PC-9 (cell line): ENCODE data around the gene FHDC1.

Experiments used
- EZH2 ChIP-seq: fragments of 200-600 bp; sonication (generic); IDR thresholded peaks from 2 replicates; pipeline ENCODE4 v1.8.0; 2017; ENCODE audit warnings: antibody characterized with exemption, low read depth
- TF ChIP-seq, protein P1 (sequence below): fragments of 200-600 bp; sonication (generic); conservative IDR thresholded peaks from 2 replicates; pipeline ENCODE4 v1.6.1; 2017; ENCODE audit warnings: mixed run types, antibody characterized with exemption, mild to moderate bottlenecking, moderate library complexity

DNA sequence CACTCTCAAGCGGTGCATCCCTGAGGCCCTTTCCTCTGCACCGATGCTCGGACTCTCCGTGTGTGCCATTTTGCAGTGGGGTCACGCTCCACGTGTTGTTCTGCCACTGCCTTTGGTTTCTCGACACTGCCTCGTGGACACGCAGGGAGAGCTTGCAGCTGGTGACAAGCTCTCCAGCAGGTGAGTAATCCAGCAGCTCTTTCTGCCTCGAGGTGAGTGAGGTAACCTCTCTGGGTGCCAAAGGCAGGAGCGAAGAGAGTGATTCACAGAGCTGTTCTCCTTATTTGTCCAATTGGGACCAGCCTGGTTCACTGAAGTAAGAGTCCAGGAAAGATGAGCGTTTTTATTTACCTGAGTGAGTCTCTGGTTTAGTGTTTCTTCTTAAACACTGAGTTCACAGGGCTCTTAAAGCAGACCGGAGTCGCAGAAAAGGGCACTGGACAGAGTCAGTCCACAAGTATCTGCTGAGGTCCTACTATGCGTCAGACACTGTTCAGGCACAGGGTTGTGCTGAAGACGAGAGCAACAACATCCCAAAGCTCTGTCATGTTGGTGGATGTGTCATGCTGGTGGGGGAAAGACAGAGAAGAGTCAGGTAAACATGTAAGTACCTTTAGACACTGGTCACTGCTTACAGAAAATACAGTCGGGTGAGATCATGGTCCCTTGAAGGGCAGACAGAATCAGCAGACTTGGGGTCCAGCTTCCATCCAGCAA is 61.8 kb downstream of the FHDC1 start:
- TF ChIP-seq, protein P1, sequence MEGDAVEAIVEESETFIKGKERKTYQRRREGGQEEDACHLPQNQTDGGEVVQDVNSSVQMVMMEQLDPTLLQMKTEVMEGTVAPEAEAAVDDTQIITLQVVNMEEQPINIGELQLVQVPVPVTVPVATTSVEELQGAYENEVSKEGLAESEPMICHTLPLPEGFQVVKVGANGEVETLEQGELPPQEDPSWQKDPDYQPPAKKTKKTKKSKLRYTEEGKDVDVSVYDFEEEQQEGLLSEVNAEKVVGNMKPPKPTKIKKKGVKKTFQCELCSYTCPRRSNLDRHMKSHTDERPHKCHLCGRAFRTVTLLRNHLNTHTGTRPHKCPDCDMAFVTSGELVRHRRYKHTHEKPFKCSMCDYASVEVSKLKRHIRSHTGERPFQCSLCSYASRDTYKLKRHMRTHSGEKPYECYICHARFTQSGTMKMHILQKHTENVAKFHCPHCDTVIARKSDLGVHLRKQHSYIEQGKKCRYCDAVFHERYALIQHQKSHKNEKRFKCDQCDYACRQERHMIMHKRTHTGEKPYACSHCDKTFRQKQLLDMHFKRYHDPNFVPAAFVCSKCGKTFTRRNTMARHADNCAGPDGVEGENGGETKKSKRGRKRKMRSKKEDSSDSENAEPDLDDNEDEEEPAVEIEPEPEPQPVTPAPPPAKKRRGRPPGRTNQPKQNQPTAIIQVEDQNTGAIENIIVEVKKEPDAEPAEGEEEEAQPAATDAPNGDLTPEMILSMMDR, result no peak
- no peak for TF ChIP-seq EZH2
